WTC11 (cell line): Measurements from ENCODE around the gene PTPDC1. TPM values are rescaled to one million over a fixed set of nuclear protein-coding genes. Genes with fewer than 3 reads are reported as not detected.

Experiments used
- ATAC-seq: fragments of 200-7000 bp; cut with Tn5 transposase; 2 replicates; pipeline ENCODE4 v1.10.0; 2021; ENCODE audit warnings: mild to moderate bottlenecking, moderate library complexity
- CTCF ChIA-PET: fragments of 300-600 bp; sonication (Branson Sonifier 250); formaldehyde crosslinking; loops from one replicate; lab custom pipeline; 2021; ENCODE audit warnings: antibody characterized with exemption; lab: Charles Lee
- POLR2A ChIA-PET: fragments of 350-600 bp; sonication (Branson Sonifier 250); formaldehyde crosslinking; loops from one replicate; lab custom pipeline; 2021; ENCODE audit warnings: antibody characterized with exemption; lab: Charles Lee
- DNase-seq: peaks from one replicate; pipeline ENCODE4 v3.0.0; 2021; ENCODE audit warnings: low spot score
- H3K27ac Mint-ChIP-seq: 2 replicates; pipeline ENCODE4 v1.8.0; 2021; ENCODE audit warnings: mixed read lengths
- H3K27me3 Mint-ChIP-seq: 2 replicates; pipeline ENCODE4 v1.8.0; 2021; ENCODE audit warnings: low read depth, mild to moderate bottlenecking, moderate library complexity, mixed read lengths
- H3K36me3 Mint-ChIP-seq: 2 replicates; pipeline ENCODE4 v1.8.0; 2021; ENCODE audit warnings: mixed read lengths
- H3K4me1 Mint-ChIP-seq: 2 replicates; pipeline ENCODE4 v1.8.0; 2022; ENCODE audit warnings: mixed read lengths
- H3K4me3 Mint-ChIP-seq: 2 replicates; pipeline ENCODE4 v1.8.0; 2021; ENCODE audit warnings: mild to moderate bottlenecking, moderate library complexity, mixed read lengths
- H3K9me3 Mint-ChIP-seq: 2 replicates; pipeline ENCODE4 v1.8.0; 2021; ENCODE audit warnings: mixed read lengths
- ELF4 ChIP-seq: sonication (generic); formaldehyde crosslinking; IDR thresholded peaks from 2 replicates; pipeline ENCODE4 v1.8.1; 2022; ENCODE audit warnings: low read depth, mild to moderate bottlenecking, moderate library complexity, missing genetic modification reagents
- IRF1 ChIP-seq: sonication (generic); formaldehyde crosslinking; IDR thresholded peaks from 2 replicates; pipeline ENCODE4 v1.8.0; 2023; ENCODE audit warnings: missing genetic modification reagents
- SP1 ChIP-seq: sonication (generic); formaldehyde crosslinking; conservative IDR thresholded peaks from 2 replicates; pipeline ENCODE4 v1.8.1; 2022; ENCODE audit warnings: missing genetic modification reagents
- TEAD1 ChIP-seq: sonication (generic); formaldehyde crosslinking; IDR thresholded peaks from 2 replicates; pipeline ENCODE4 v1.8.0; 2022; ENCODE audit warnings: mild to moderate bottlenecking, missing genetic modification reagents
- TP53 ChIP-seq: sonication (generic); formaldehyde crosslinking; IDR thresholded peaks from 2 replicates; pipeline ENCODE4 v1.8.1; 2023; ENCODE audit warnings: mild to moderate bottlenecking, missing genetic modification reagents
- ZNF416 ChIP-seq: fragments of 250-450 bp; sonication (Bioruptor Pico); IDR thresholded peaks from 2 replicates; pipeline ENCODE4 v1.9.0; 2021; ENCODE audit warnings: mild to moderate bottlenecking, inconsistent platforms
- ZNF423 ChIP-seq: fragments of 250-450 bp; sonication (Bioruptor Pico); IDR thresholded peaks from 2 replicates; pipeline ENCODE4 v2.1.2; 2022; ENCODE audit warnings: mild to moderate bottlenecking, moderate library complexity
- total RNA-seq: library from RNA; stranded (reverse); gene quantifications from 3 replicates; pipeline ENCODE4 v1.2.3, GENCODE V29; 2021
- TF ChIP-seq, protein P1 (sequence below): sonication (generic); formaldehyde crosslinking; IDR thresholded peaks from 2 replicates; pipeline ENCODE4 v1.8.1; 2022; ENCODE audit warnings: low read depth, mild to moderate bottlenecking, moderate library complexity, missing genetic modification reagents, borderline replicate concordance
- TF ChIP-seq, protein P2 (sequence below): sonication (generic); formaldehyde crosslinking; IDR thresholded peaks from 2 replicates; pipeline ENCODE4 v1.8.0; 2022; ENCODE audit warnings: mild to moderate bottlenecking, missing genetic modification reagents
- TF ChIP-seq, protein P3 (sequence below): sonication (generic); formaldehyde crosslinking; conservative IDR thresholded peaks from 2 replicates; pipeline ENCODE4 v1.8.1; 2022; ENCODE audit warnings: mild to moderate bottlenecking, missing genetic modification reagents
- TF ChIP-seq, protein P4 (sequence below): sonication (generic); formaldehyde crosslinking; IDR thresholded peaks from 2 replicates; pipeline ENCODE4 v1.8.1; 2023; ENCODE audit warnings: mild to moderate bottlenecking, missing genetic modification reagents, moderate library complexity
- TF ChIP-seq, protein P5 (sequence below): sonication (generic); formaldehyde crosslinking; IDR thresholded peaks from 2 replicates; pipeline ENCODE4 v1.8.0; 2022; ENCODE audit warnings: mild to moderate bottlenecking, missing genetic modification reagents
- TF ChIP-seq, protein P6 (sequence below): sonication (generic); formaldehyde crosslinking; IDR thresholded peaks from 2 replicates; pipeline ENCODE4 v1.8.0; 2023; ENCODE audit warnings: missing genetic modification reagents, mild to moderate bottlenecking, borderline replicate concordance

The PTPDC1 gene
- total RNA-seq, 1 experiment from 2014 or later: 9.2 TPM

DNA sequence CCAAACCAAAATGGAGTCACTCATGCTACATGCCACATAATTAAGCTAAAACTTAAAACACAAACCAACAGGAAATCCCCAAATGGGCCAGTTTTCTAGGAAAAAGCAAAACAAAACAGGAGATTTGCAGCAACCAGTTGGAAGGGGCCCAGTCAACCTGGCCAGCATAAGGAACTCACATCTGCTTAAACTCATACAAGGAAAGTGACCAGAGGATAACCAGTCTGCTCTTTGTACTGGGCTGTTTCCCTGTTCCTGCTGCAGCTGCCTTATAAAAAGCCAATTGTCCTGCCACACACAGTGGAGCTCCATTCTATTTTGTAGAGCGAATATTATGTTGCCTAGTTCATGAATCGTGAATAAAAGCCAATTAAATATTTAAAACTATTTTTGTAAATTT is 29.5 kb upstream of the PTPDC1 start:
- ChIA-PET CTCF (interaction anchor here (1.3 kb wide), 1 partner anchor 41 kb away, joined by 3 read pairs; no protein-coding TSS in a partner anchor), POLR2A (no interaction called here)
- Mint-ChIP-seq H3K4me3 (no peak overlapping the region), H3K36me3 (peaks cover 23% of the 10 kb centered on the region), H3K4me1 (no peaks in the 10 kb centered on the region), H3K27ac (no peak overlapping the region), H3K27me3 (peaks cover 6% of the 10 kb centered on the region; the same call in 1 of the 2 replicates), H3K9me3 (peaks cover 28% of the 10 kb centered on the region)
- ATAC-seq (no peak), DNase-seq (no peak)
- TF ChIP-seq ELF4: no peak
- TF ChIP-seq, protein P1, sequence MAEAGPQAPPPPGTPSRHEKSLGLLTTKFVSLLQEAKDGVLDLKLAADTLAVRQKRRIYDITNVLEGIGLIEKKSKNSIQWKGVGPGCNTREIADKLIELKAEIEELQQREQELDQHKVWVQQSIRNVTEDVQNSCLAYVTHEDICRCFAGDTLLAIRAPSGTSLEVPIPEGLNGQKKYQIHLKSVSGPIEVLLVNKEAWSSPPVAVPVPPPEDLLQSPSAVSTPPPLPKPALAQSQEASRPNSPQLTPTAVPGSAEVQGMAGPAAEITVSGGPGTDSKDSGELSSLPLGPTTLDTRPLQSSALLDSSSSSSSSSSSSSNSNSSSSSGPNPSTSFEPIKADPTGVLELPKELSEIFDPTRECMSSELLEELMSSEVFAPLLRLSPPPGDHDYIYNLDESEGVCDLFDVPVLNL (CRISPR knock-in tag): no peak
- TF ChIP-seq, protein P2, sequence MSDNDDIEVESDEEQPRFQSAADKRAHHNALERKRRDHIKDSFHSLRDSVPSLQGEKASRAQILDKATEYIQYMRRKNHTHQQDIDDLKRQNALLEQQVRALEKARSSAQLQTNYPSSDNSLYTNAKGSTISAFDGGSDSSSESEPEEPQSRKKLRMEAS (CRISPR knock-in tag): no peak
- no peak for TF ChIP-seq SP1 (CRISPR knock-in tag)
- no peak for TF ChIP-seq ZNF423
- TF ChIP-seq, protein P3, sequence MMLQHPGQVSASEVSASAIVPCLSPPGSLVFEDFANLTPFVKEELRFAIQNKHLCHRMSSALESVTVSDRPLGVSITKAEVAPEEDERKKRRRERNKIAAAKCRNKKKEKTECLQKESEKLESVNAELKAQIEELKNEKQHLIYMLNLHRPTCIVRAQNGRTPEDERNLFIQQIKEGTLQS (CRISPR knock-in tag): no peak
- no peak for TF ChIP-seq TP53 (CRISPR knock-in tag)
- TF ChIP-seq IRF1: no peak
- TF ChIP-seq ZNF416: no peak

DNA sequence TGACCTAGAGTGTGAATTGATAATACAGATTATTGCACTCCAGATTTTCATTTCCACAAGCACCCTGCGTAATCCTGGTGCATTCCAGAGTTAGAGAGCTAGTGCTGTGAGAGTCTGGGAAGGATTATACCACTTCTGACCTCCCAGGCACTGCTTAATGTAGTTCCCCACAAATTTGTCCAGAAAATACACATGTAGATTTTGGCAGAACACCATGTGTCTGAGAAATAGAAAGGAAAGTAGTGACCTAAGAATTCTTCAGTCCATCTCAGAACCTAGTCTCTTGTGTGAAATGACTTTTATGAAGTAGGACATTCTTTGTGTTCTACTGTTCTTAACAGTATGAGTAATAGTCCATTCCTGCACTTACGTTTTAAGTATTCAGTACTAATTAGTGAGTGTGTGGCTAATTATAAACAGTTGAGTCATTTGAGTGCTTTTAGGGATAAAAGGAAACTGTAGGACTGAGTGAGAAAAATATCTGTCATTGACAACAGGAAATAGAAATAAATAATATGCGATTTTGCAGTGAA is 27.8 kb upstream of the PTPDC1 start:
- ChIA-PET CTCF (interaction anchor here (0.7 kb wide), 1 partner anchor 9 kb away, joined by 3 read pairs; no protein-coding TSS in a partner anchor), POLR2A (no interaction called here)
- TF ChIP-seq, protein P4, sequence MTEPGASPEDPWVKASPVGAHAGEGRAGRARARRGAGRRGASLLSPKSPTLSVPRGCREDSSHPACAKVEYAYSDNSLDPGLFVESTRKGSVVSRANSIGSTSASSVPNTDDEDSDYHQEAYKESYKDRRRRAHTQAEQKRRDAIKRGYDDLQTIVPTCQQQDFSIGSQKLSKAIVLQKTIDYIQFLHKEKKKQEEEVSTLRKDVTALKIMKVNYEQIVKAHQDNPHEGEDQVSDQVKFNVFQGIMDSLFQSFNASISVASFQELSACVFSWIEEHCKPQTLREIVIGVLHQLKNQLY (CRISPR knock-in tag): no peak
- TF ChIP-seq, protein P5, sequence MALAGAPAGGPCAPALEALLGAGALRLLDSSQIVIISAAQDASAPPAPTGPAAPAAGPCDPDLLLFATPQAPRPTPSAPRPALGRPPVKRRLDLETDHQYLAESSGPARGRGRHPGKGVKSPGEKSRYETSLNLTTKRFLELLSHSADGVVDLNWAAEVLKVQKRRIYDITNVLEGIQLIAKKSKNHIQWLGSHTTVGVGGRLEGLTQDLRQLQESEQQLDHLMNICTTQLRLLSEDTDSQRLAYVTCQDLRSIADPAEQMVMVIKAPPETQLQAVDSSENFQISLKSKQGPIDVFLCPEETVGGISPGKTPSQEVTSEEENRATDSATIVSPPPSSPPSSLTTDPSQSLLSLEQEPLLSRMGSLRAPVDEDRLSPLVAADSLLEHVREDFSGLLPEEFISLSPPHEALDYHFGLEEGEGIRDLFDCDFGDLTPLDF (CRISPR knock-in tag): no peak
- TF ChIP-seq TEAD1 (CRISPR knock-in tag) (no peak), ZNF416 (no peak), SP1 (CRISPR knock-in tag) (no peak)
- TF ChIP-seq, protein P6, sequence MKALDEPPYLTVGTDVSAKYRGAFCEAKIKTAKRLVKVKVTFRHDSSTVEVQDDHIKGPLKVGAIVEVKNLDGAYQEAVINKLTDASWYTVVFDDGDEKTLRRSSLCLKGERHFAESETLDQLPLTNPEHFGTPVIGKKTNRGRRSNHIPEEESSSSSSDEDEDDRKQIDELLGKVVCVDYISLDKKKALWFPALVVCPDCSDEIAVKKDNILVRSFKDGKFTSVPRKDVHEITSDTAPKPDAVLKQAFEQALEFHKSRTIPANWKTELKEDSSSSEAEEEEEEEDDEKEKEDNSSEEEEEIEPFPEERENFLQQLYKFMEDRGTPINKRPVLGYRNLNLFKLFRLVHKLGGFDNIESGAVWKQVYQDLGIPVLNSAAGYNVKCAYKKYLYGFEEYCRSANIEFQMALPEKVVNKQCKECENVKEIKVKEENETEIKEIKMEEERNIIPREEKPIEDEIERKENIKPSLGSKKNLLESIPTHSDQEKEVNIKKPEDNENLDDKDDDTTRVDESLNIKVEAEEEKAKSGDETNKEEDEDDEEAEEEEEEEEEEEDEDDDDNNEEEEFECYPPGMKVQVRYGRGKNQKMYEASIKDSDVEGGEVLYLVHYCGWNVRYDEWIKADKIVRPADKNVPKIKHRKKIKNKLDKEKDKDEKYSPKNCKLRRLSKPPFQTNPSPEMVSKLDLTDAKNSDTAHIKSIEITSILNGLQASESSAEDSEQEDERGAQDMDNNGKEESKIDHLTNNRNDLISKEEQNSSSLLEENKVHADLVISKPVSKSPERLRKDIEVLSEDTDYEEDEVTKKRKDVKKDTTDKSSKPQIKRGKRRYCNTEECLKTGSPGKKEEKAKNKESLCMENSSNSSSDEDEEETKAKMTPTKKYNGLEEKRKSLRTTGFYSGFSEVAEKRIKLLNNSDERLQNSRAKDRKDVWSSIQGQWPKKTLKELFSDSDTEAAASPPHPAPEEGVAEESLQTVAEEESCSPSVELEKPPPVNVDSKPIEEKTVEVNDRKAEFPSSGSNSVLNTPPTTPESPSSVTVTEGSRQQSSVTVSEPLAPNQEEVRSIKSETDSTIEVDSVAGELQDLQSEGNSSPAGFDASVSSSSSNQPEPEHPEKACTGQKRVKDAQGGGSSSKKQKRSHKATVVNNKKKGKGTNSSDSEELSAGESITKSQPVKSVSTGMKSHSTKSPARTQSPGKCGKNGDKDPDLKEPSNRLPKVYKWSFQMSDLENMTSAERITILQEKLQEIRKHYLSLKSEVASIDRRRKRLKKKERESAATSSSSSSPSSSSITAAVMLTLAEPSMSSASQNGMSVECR (CRISPR knock-in tag): no peak
- ATAC-seq (no peak), DNase-seq (no peak)
- H3K36me3 Mint-ChIP-seq: peaks cover 20% of the 10 kb centered on the region
- H3K4me1 Mint-ChIP-seq: no peaks in the 10 kb centered on the region
- H3K4me3 Mint-ChIP-seq: no peak overlapping the region
- H3K9me3 Mint-ChIP-seq: peaks cover 27% of the 10 kb centered on the region
- no peak overlapping the region for H3K27ac Mint-ChIP-seq
- peaks cover under 1% of the 10 kb centered on the region; the same call in 1 of the 2 replicates for H3K27me3 Mint-ChIP-seq
